H1 (cell line): ENCODE results near the gene DNAH8. TPM values are rescaled to one million over a fixed set of nuclear protein-coding genes. Genes with fewer than 3 reads are reported as not detected.

Experiments
- CTCF ChIA-PET: fragments of 300-600 bp; sonication (Branson Sonifier 250); formaldehyde crosslinking; loops from one replicate; lab custom pipeline; 2021; ENCODE audit not compliant: partially characterized antibody; lab: Charles Lee
- POLR2A ChIA-PET: fragments of 300-600 bp; sonication (Branson Sonifier 250); formaldehyde crosslinking; loops from one replicate; lab custom pipeline; 2021; ENCODE audit warnings: inconsistent platforms; ENCODE audit not compliant: partially characterized antibody; lab: Charles Lee
- DNase-seq, 2 experiments: peaks; one replicate each; pipeline versions ENCODE4 v3.0.0 to v3.0.0-alpha.2; 2010 to 2022; ENCODE audit warnings: low spot score in 2 of 2, low read depth in 1 of 2, mixed read lengths in 1 of 2
- FAIRE-seq: peaks from 2 replicates; lab custom pipeline; 2011; peaks lifted over from hg19 to GRCh38; lab: Jason Lieb, UNC
- H2AFZ ChIP-seq: 2 replicates; pipeline ENCODE4 v1.8.1; 2012; ENCODE audit warnings: low read length, inconsistent platforms
- H2AK5ac ChIP-seq: 2 replicates; pipeline ENCODE4 v1.6.1; 2013; ENCODE audit warnings: low read depth, low read length
- H2BK120ac ChIP-seq: replicated peaks from 2 replicates; pipeline ENCODE3; 2013; ENCODE audit warnings: low read depth, low read length, inconsistent platforms
- H2BK12ac ChIP-seq: 2 replicates; pipeline ENCODE4 v1.6.1; 2013; ENCODE audit warnings: low read depth, low read length
- H2BK15ac ChIP-seq: 2 replicates; pipeline ENCODE4 v1.6.1; 2013; ENCODE audit warnings: low read length
- H2BK20ac ChIP-seq: 2 replicates; pipeline ENCODE4 v1.6.1; 2013; ENCODE audit warnings: low read length
- H2BK5ac ChIP-seq: 2 replicates; pipeline ENCODE4 v1.6.1; 2013; ENCODE audit warnings: low read depth, low read length
- H3K14ac ChIP-seq: 2 replicates; pipeline ENCODE4 v1.6.1; 2013; ENCODE audit warnings: inconsistent platforms; ENCODE audit not compliant: insufficient read length
- H3K18ac ChIP-seq: 2 replicates; pipeline ENCODE4 v1.6.1; 2013; ENCODE audit warnings: low read length; ENCODE audit errors: extremely low read depth
- H3K23ac ChIP-seq: 2 replicates; pipeline ENCODE4 v1.6.1; 2013; ENCODE audit warnings: inconsistent platforms; ENCODE audit not compliant: insufficient read length
- H3K23me2 ChIP-seq: 2 replicates; pipeline ENCODE4 v1.6.1; 2013; ENCODE audit warnings: low read depth, low read length
- H3K27ac ChIP-seq: 2 replicates; pipeline ENCODE4 v1.6.1; 2011; ENCODE audit warnings: low read depth, low read length, inconsistent platforms
- H3K27me3 ChIP-seq, 4 experiments: replicated peaks in 1 of 4; 1 replicate in 1 of 4; 2 replicates in 3 of 4; pipeline versions ENCODE4 v1.6.1 to v1.8.1; 2011 to 2013; ENCODE audit warnings: low read length in 3 of 4, mild to moderate bottlenecking in 3 of 4, inconsistent platforms in 2 of 4, mixed read lengths in 2 of 4, moderate library complexity in 1 of 4; ENCODE audit not compliant: control insufficient read depth in 3 of 4, insufficient read depth in 3 of 4; ENCODE audit errors: extremely low read depth in 1 of 4
- H3K36me3 ChIP-seq, 4 experiments: 2 replicates each; pipeline versions ENCODE4 v1.6.1 to v1.8.1; 2011 to 2013; ENCODE audit warnings: mild to moderate bottlenecking in 4 of 4, low read length in 3 of 4, moderate library complexity in 2 of 4, control low read depth in 1 of 4, inconsistent platforms in 1 of 4; ENCODE audit not compliant: insufficient read depth in 4 of 4, control insufficient read depth in 2 of 4
- H3K4ac ChIP-seq: replicated peaks from 2 replicates; pipeline ENCODE3; 2013; ENCODE audit warnings: low read length, low read depth, mixed read lengths, inconsistent platforms; ENCODE audit not compliant: insufficient read length
- H3K4me1 ChIP-seq, 4 experiments: replicated peaks in 1 of 4; 1 replicate in 1 of 4; 2 replicates in 3 of 4; pipeline versions ENCODE4 v1.6.1 to v1.8.1; 2011 to 2013; ENCODE audit warnings: low read length in 3 of 4, inconsistent platforms in 2 of 4, mixed read lengths in 1 of 4; ENCODE audit not compliant: insufficient read depth in 4 of 4, control insufficient read depth in 3 of 4
- H3K4me2 ChIP-seq, 2 experiments: 2 replicates each; pipeline versions ENCODE4 v1.6.1 to v1.8.1; 2011 to 2013; ENCODE audit warnings: low read depth in 2 of 2, low read length in 2 of 2, control low read depth in 1 of 2, inconsistent platforms in 1 of 2, mild to moderate bottlenecking in 1 of 2; ENCODE audit not compliant: insufficient read depth in 1 of 2
- H3K4me3 ChIP-seq, 4 experiments: fragments of 200-600, 300-600 bp in 1 of 4; sonication (generic), shearing (Covaris generic), sonication (Bioruptor Twin) in 1 of 4; 2 replicates each; pipeline versions ENCODE4 v1.5.1 to v1.8.1; 2011 to 2016; ENCODE audit warnings: low read length in 4 of 4, low read depth in 3 of 4, control low read depth in 2 of 4, inconsistent platforms in 2 of 4, mild to moderate bottlenecking in 2 of 4, mixed read lengths in 1 of 4, moderate library complexity in 1 of 4; ENCODE audit not compliant: insufficient read depth in 2 of 4; ENCODE audit errors: extremely low read depth in 1 of 4
- H3K56ac ChIP-seq: replicated peaks from 2 replicates; pipeline ENCODE3; 2013; ENCODE audit warnings: low read depth, mild to moderate bottlenecking, mixed read lengths, low read length, inconsistent platforms; ENCODE audit not compliant: insufficient read length
- H3K79me1 ChIP-seq: 2 replicates; pipeline ENCODE4 v1.6.1; 2013; ENCODE audit warnings: low read depth, low read length, control low read depth
- H3K79me2 ChIP-seq, 2 experiments: 2 replicates each; pipeline versions ENCODE4 v1.6.1 to v1.8.1; 2012 to 2013; ENCODE audit warnings: low read length in 2 of 2, mild to moderate bottlenecking in 2 of 2, inconsistent platforms in 1 of 2; ENCODE audit not compliant: insufficient read depth in 2 of 2, control insufficient read depth in 1 of 2
- H3K9ac ChIP-seq, 4 experiments: replicated peaks in 1 of 4; 1 replicate in 1 of 4; 2 replicates in 3 of 4; pipeline versions ENCODE4 v1.6.1 to v1.8.1; 2011 to 2013; ENCODE audit warnings: low read depth in 3 of 4, low read length in 3 of 4, control low read depth in 2 of 4, mild to moderate bottlenecking in 2 of 4, moderate library complexity in 2 of 4, inconsistent platforms in 1 of 4; ENCODE audit errors: extremely low read depth in 1 of 4
- H3K9me3 ChIP-seq, 2 experiments: 2 replicates each; pipeline versions ENCODE4 v1.6.1 to v1.8.1; 2012 to 2013; ENCODE audit warnings: mild to moderate bottlenecking in 2 of 2, moderate library complexity in 2 of 2, control low read depth in 1 of 2, inconsistent platforms in 1 of 2, low read depth in 1 of 2, low read length in 1 of 2, mixed read lengths in 1 of 2; ENCODE audit not compliant: insufficient read depth in 2 of 2
- H4K20me1 ChIP-seq, 2 experiments: replicated peaks in 1 of 2; 2 replicates each; pipeline versions ENCODE3 to v1.8.1; 2011 to 2013; ENCODE audit warnings: inconsistent platforms in 2 of 2, low read length in 2 of 2, mild to moderate bottlenecking in 1 of 2; ENCODE audit not compliant: insufficient read depth in 2 of 2, control insufficient read depth in 1 of 2
- H4K5ac ChIP-seq: 2 replicates; pipeline ENCODE4 v1.6.1; 2013; ENCODE audit warnings: low read length, low read depth, mixed read lengths, inconsistent platforms; ENCODE audit not compliant: insufficient read length
- H4K8ac ChIP-seq: 2 replicates; pipeline ENCODE4 v1.8.0; 2013; ENCODE audit warnings: mild to moderate bottlenecking, moderate library complexity, low read length, inconsistent platforms; ENCODE audit not compliant: insufficient read depth; ENCODE audit errors: extremely low read depth
- H4K91ac ChIP-seq: replicated peaks from 2 replicates; pipeline ENCODE3; 2013; ENCODE audit warnings: low read length, mixed read lengths, inconsistent platforms; ENCODE audit not compliant: insufficient read length
- POLR2AphosphoS5 ChIP-seq: IDR thresholded peaks from 2 replicates; pipeline ENCODE4 v1.6.1; 2011; ENCODE audit warnings: low read depth, low read length
- ZNF274 ChIP-seq: IDR thresholded peaks from 2 replicates; pipeline ENCODE4 v1.7.0; 2012; ENCODE audit warnings: low read length, borderline replicate concordance; ENCODE audit errors: extremely low read depth
- WGBS, 2 experiments: shearing (Covaris generic) in 1 of 2; methylation state at CpG; one replicate each; pipeline versions ENCODE4 v1.1.6 to v1.1.7; 2013 to 2015; ENCODE audit warnings: low lambda C conversion rate in 2 of 2, mixed read lengths in 2 of 2, inconsistent platforms in 1 of 2, low coverage in 1 of 2, missing lambda C conversion rate in 1 of 2; ENCODE audit not compliant: insufficient replicate concordance in 2 of 2, insufficient coverage in 1 of 2, insufficient read length in 1 of 2; ENCODE audit errors: extremely low coverage in 1 of 2, missing lambda C conversion rate in 1 of 2; 5-methylcytosine and 5-hydroxymethylcytosine counted together
- polyA plus RNA-seq, 7 experiments: library from polyadenylated mRNA; depleted of rRNA in 3 of 7; stranded (reverse) in 5 of 7; unstranded in 2 of 7; fragments of >200 nt in 5 of 7; fragments of 200-250 nt in 2 of 7; gene quantifications; 1 replicate in 5 of 7; 2 replicates in 1 of 7; 4 replicates in 1 of 7; pipeline versions ENCODE4 v1.2.1 to v1.2.3, GENCODE V29; 2011 to 2013; ENCODE audit warnings: missing spikeins in 2 of 7, mixed read lengths in 2 of 7
- total RNA-seq: library from RNA; stranded (reverse); fragmentation: NEBNext Ultra II Directional; extraction: Animal tissue kit (Norgen Biotek cat#: 25700); gene quantifications from 2 replicates; pipeline ENCODE4 v1.2.1, GENCODE V29; 2021

Gene DNAH8
- total and polyA plus RNA-seq, 2 of the 8 experiments (the other 6 are each of a cell fraction or from before 2014, with no cell fraction given): under 0.01 TPM; not detected in 1

- H3K9me3 ChIP-seq: no peaks in the 10 kb centered on the region
- H2BK20ac ChIP-seq: no peak overlapping the region
- H3K4me2 ChIP-seq: no peak overlapping the region
- H3K18ac ChIP-seq: no peak overlapping the region
- FAIRE-seq: no peak
- H2AFZ ChIP-seq: no peak overlapping the region
- H3K23ac ChIP-seq: no peak overlapping the region
- no peak overlapping the region for H4K91ac ChIP-seq
- H2BK12ac ChIP-seq: no peak overlapping the region
- H4K20me1 ChIP-seq: no peaks in the 10 kb centered on the region
- H4K5ac ChIP-seq: no peak overlapping the region
- H3K4me3 ChIP-seq: no peak overlapping the region
- DNase-seq: no peak
- no peak overlapping the region for H4K8ac ChIP-seq
- H2BK5ac ChIP-seq: no peak overlapping the region
- no peaks in the 10 kb centered on the region; the same call in 1 of the 2 replicates for H3K23me2 ChIP-seq
- H2BK120ac ChIP-seq: no peak overlapping the region
- 76% methylated on average over 3 of the region's 3 CpGs; no CpG with 5 or more reads in 1 of the 2 experiments for WGBS, 2 experiments
- no peak overlapping the region for H3K56ac ChIP-seq
- H3K14ac ChIP-seq: no peak overlapping the region
- no peaks in the 10 kb centered on the region for H3K36me3 ChIP-seq
- ChIA-PET POLR2A (no interaction called here), CTCF (interaction anchor here (0.6 to 7.6 kb wide), 5 partner anchors 19 to 124 kb away, joined by 3 to 50 read pairs (median 4); no protein-coding TSS in a partner anchor)
- H2AK5ac ChIP-seq: no peak overlapping the region
- no peak overlapping the region for H3K9ac ChIP-seq
- H3K79me1 ChIP-seq: no peaks in the 10 kb centered on the region
- no peak overlapping the region for H3K4ac ChIP-seq
- H2BK15ac ChIP-seq: no peak overlapping the region
- H3K27ac ChIP-seq: no peak overlapping the region
- peaks cover 2 to 9% (median 6%) of the 10 kb centered on the region in 4 experiments; a peak in 6 of 7 replicates for H3K4me1 ChIP-seq
- H3K27me3 ChIP-seq: no peaks in the 10 kb centered on the region
- H3K79me2 ChIP-seq: no peaks in the 10 kb centered on the region
- TF ChIP-seq POLR2AphosphoS5 (no peak), ZNF274 (no peak)
These were observed 263.1 kb downstream of the DNAH8 start for GRCh38 chr6:38978139-38978704.
